ENCODE measurements around the gene ARID4B.

The ARID4B gene

GRCh38 chr1:235213752-235214151 lies 114.2 kb downstream of the ARID4B start:
- no peaks in the 10 kb centered on the region for H3K9me3 ChIP-seq (ENCODE audit: insufficient read depth, low read length)
- H3K4me2 ChIP-seq (ENCODE audit: low read depth, low read length, poor library complexity, severe bottlenecking): no peak overlapping the region
- H3K36me3 ChIP-seq (ENCODE audit: low read length): peaks cover 20% of the 10 kb centered on the region
- H3F3A ChIP-seq (ENCODE audit: insufficient read depth): peaks cover 6% of the 10 kb centered on the region; the same call in 1 of the 2 replicates
- no peaks in the 10 kb centered on the region for H4K20me1 ChIP-seq (ENCODE audit: low read depth, low read length)
- no peaks in the 10 kb centered on the region for H3K27me3 ChIP-seq (ENCODE audit: low read length)
- no peak overlapping the region for H2AFZ ChIP-seq (ENCODE audit: low read depth, low read length, severe bottlenecking)
- H3K9ac ChIP-seq (ENCODE audit: low read length): no peak overlapping the region
- H3K27ac ChIP-seq (ENCODE audit: low read depth, low read length): no peak overlapping the region
- H3K4me3 ChIP-seq (ENCODE audit: insufficient read depth, low read length, poor library complexity, severe bottlenecking): no peak overlapping the region
- no peak for TF ChIP-seq EZH2phosphoT487 (conservative IDR thresholded peaks at IDR 0.05; ENCODE audit: low read length)
- no peak for TF ChIP-seq CTCF (IDR thresholded peaks at IDR 0.05; ENCODE audit: insufficient read depth, low read length, poor library complexity, severe bottlenecking)
- H3K9me2 ChIP-seq (replicated peaks; ENCODE audit: insufficient read depth, low read length): no peaks in the 10 kb centered on the region
- no peaks in the 10 kb centered on the region for H3K79me2 ChIP-seq (ENCODE audit: insufficient read depth, low read length)

- no peaks in the 10 kb centered on the region for H3K9me2 ChIP-seq (replicated peaks; ENCODE audit: insufficient read depth, low read length)
- no peak overlapping the region for H3K4me2 ChIP-seq (ENCODE audit: low read depth, low read length, poor library complexity, severe bottlenecking)
- peaks cover 17% of the 10 kb centered on the region; the same call in 1 of the 2 replicates for H3F3A ChIP-seq (ENCODE audit: insufficient read depth)
- H3K4me3 ChIP-seq (ENCODE audit: insufficient read depth, low read length, poor library complexity, severe bottlenecking): no peak overlapping the region
- H3K9me3 ChIP-seq (ENCODE audit: insufficient read depth, low read length): no peaks in the 10 kb centered on the region
- no peaks in the 10 kb centered on the region for H3K27me3 ChIP-seq (ENCODE audit: low read length)
- no peaks in the 10 kb centered on the region for H3K79me2 ChIP-seq (ENCODE audit: insufficient read depth, low read length)
- H3K36me3 ChIP-seq (ENCODE audit: low read length): peaks cover 12% of the 10 kb centered on the region
- H2AFZ ChIP-seq (ENCODE audit: low read depth, low read length, severe bottlenecking): no peak overlapping the region
- H3K27ac ChIP-seq (ENCODE audit: low read depth, low read length): no peak overlapping the region
- H3K9ac ChIP-seq (ENCODE audit: low read length): no peak overlapping the region
- H4K20me1 ChIP-seq (ENCODE audit: low read depth, low read length): no peaks in the 10 kb centered on the region
- TF ChIP-seq EZH2phosphoT487 (conservative IDR thresholded peaks at IDR 0.05; ENCODE audit: low read length) (no peak), CTCF (IDR thresholded peaks at IDR 0.05; ENCODE audit: insufficient read depth, low read length, poor library complexity, severe bottlenecking) (no peak)
Observed at GRCh38 chr1:235211517-235211916, 116.5 kb downstream of the ARID4B start.

GRCh38 chr1:235207209-235207565 lies 120.8 kb downstream of the ARID4B start:
- no peaks in the 10 kb centered on the region for H3K9me2 ChIP-seq (replicated peaks; ENCODE audit: insufficient read depth, low read length)
- no peak overlapping the region for H3K4me3 ChIP-seq (ENCODE audit: insufficient read depth, low read length, poor library complexity, severe bottlenecking)
- TF ChIP-seq CTCF (IDR thresholded peaks at IDR 0.05; ENCODE audit: insufficient read depth, low read length, poor library complexity, severe bottlenecking): no peak
- no peak for TF ChIP-seq EZH2phosphoT487 (conservative IDR thresholded peaks at IDR 0.05; ENCODE audit: low read length)
- H3K9me3 ChIP-seq (ENCODE audit: insufficient read depth, low read length): no peaks in the 10 kb centered on the region
- peak overlapping the region; percentile 2 for H3K4me2 ChIP-seq (ENCODE audit: low read depth, low read length, poor library complexity, severe bottlenecking)
- H3K27ac ChIP-seq (ENCODE audit: low read depth, low read length): peak overlapping the region; percentile 2; the same call in 1 of the 2 replicates
- H3F3A ChIP-seq (ENCODE audit: insufficient read depth): peaks cover 20% of the 10 kb centered on the region; the same call in 1 of the 2 replicates
- no peak overlapping the region for H2AFZ ChIP-seq (ENCODE audit: low read depth, low read length, severe bottlenecking)
- no peaks in the 10 kb centered on the region for H4K20me1 ChIP-seq (ENCODE audit: low read depth, low read length)
- peaks cover 7% of the 10 kb centered on the region; the same call in 1 of the 2 replicates for H3K36me3 ChIP-seq (ENCODE audit: low read length)
- H3K9ac ChIP-seq (ENCODE audit: low read length): no peak overlapping the region
- H3K79me2 ChIP-seq (ENCODE audit: insufficient read depth, low read length): no peaks in the 10 kb centered on the region
- H3K27me3 ChIP-seq (ENCODE audit: low read length): no peaks in the 10 kb centered on the region
